OCI-LY7 (cell line): ENCODE data around the gene SLC24A4. TPM values are rescaled to one million over a fixed set of nuclear protein-coding genes. Genes with fewer than 3 reads are reported as not detected.

ENCODE experiments used
- BruUV-seq: library from RNA; stranded (reverse); fragments of 400-500 nt; replicated peaks from 2 replicates; lab custom pipeline; 2021; lab: Mats Ljungman, UMichigan
- CTCF ChIA-PET: fragments of 300-600 bp; sonication (Branson Sonifier 250); formaldehyde crosslinking; loops from one replicate; lab custom pipeline; 2022; ENCODE audit warnings: antibody characterized with exemption; ENCODE audit not compliant: unreplicated experiment; lab: Charles Lee
- POLR2A ChIA-PET: fragments of 300-600 bp; sonication (Branson Sonifier 250); formaldehyde crosslinking; loops from one replicate; lab custom pipeline; 2022; ENCODE audit warnings: antibody characterized with exemption; lab: Charles Lee
- DNase-seq: peaks from one replicate; pipeline ENCODE4 v3.0.0-alpha.2; 2015; ENCODE audit warnings: low spot score
- H2AFZ ChIP-seq: fragments of 200-600 bp; sonication (generic), shearing (Covaris generic); 2 replicates; pipeline ENCODE4 v1.6.1; 2014; ENCODE audit warnings: mild to moderate bottlenecking, antibody characterized with exemption, low read length, moderate library complexity
- H3K27ac ChIP-seq: fragments of 200-600 bp; sonication (generic); 2 replicates; pipeline ENCODE4 v1.5.1; 2014; ENCODE audit warnings: mixed run types, low read depth, mild to moderate bottlenecking, moderate library complexity, low read length, inconsistent platforms; ENCODE audit not compliant: poor library complexity, severe bottlenecking
- H3K36me3 ChIP-seq: fragments of 200-600 bp; sonication (generic); 2 replicates; pipeline ENCODE4 v1.6.1; 2014; ENCODE audit warnings: mild to moderate bottlenecking, antibody characterized with exemption, low read length, moderate library complexity, mixed read lengths; ENCODE audit not compliant: insufficient read depth
- H3K4me1 ChIP-seq: fragments of 200-600 bp; sonication (generic); 2 replicates; pipeline ENCODE4 v1.5.1; 2014; ENCODE audit warnings: mild to moderate bottlenecking, low read length; ENCODE audit not compliant: insufficient read depth, poor library complexity, severe bottlenecking
- H3K4me2 ChIP-seq: fragments of 200-600 bp; sonication (generic); 2 replicates; pipeline ENCODE4 v1.6.1; 2014; ENCODE audit warnings: mild to moderate bottlenecking, low read length
- H3K4me3 ChIP-seq: fragments of 200-600 bp; sonication (generic); 2 replicates; pipeline ENCODE4 v1.5.1; 2014; ENCODE audit warnings: mild to moderate bottlenecking, low read depth, low read length; ENCODE audit not compliant: poor library complexity, severe bottlenecking
- H3K79me2 ChIP-seq: fragments of 200-600 bp; sonication (generic); 2 replicates; pipeline ENCODE4 v1.6.1; 2016; ENCODE audit warnings: low read depth, mild to moderate bottlenecking, low read length, moderate library complexity, mixed read lengths; ENCODE audit not compliant: insufficient read depth
- H3K9me2 ChIP-seq: fragments of 200-600 bp; sonication (generic); 2 replicates; pipeline ENCODE4 v1.6.1; 2016; ENCODE audit warnings: mild to moderate bottlenecking, low read length, mixed read lengths; ENCODE audit not compliant: insufficient read depth
- H3K9me3 ChIP-seq: fragments of 200-600 bp; sonication (generic); 2 replicates; pipeline ENCODE4 v1.6.1; 2014; ENCODE audit warnings: mild to moderate bottlenecking, mixed run types, low read length, mixed read lengths
- H4K20me1 ChIP-seq: fragments of 200-600 bp; sonication (generic); 2 replicates; pipeline ENCODE4 v1.6.1; 2014; ENCODE audit warnings: mild to moderate bottlenecking, antibody characterized with exemption, low read length, moderate library complexity, mixed read lengths; ENCODE audit not compliant: insufficient read depth
- CTCF ChIP-seq: fragments of 200-600 bp; sonication (generic); conservative IDR thresholded peaks from 2 replicates; pipeline ENCODE4 v1.5.1; 2014; ENCODE audit warnings: mild to moderate bottlenecking, antibody characterized with exemption, low read length, moderate library complexity, mixed read lengths
- EZH2phosphoT487 ChIP-seq: fragments of 200-600 bp; sonication (generic); IDR thresholded peaks from 2 replicates; pipeline ENCODE4 v1.6.1; 2018; ENCODE audit warnings: low read depth, borderline replicate concordance, mild to moderate bottlenecking, mixed run types, antibody characterized with exemption, low read length, moderate library complexity, mixed read lengths
- intact Hi-C: fragments of 100-400 bp; cut with micrococcal nuclease; formaldehyde crosslinking; loops from one replicate; pipeline ENCODE4 v1.10.0; 2022; ENCODE audit not compliant: unreplicated experiment
- total RNA-seq, 2 experiments: library from RNA; depleted of rRNA in 1 of 2; stranded (reverse); fragments of >200 nt in 1 of 2; shearing (Covaris generic) in 1 of 2; gene quantifications; 2 replicates each; pipeline ENCODE4 v1.2.3, GENCODE V29; 2014 to 2022

SLC24A4 gene
- total RNA-seq, 2 experiments from 2014 or later: not detected

- TF ChIP-seq EZH2phosphoT487 (no peak), CTCF (no peak)
- Histone ChIP-seq H2AFZ (no peak overlapping the region), H3K9me3 (no peaks in the 10 kb centered on the region), H3K9me2 (no peaks in the 10 kb centered on the region), H3K4me3 (no peak overlapping the region), H3K27ac (no peak overlapping the region), H3K4me1 (no peaks in the 10 kb centered on the region), H3K36me3 (no peaks in the 10 kb centered on the region), H3K4me2 (no peak overlapping the region), H3K79me2 (no peaks in the 10 kb centered on the region), H4K20me1 (no peaks in the 10 kb centered on the region)
- POLR2A ChIA-PET: no interaction called here
- no peak for DNase-seq
- intact Hi-C loops: no loop called here
- no TSS peak for BruUV-seq
- CTCF ChIA-PET: no interaction called here
Measured at GRCh38 chr14:92426237-92426636, 103.3 kb downstream of the SLC24A4 start.

GRCh38 chr14:92427096-92427495 is 104.1 kb downstream of the SLC24A4 start:
- H3K27ac ChIP-seq: no peak overlapping the region
- H3K9me2 ChIP-seq: no peaks in the 10 kb centered on the region
- no peak overlapping the region for H2AFZ ChIP-seq
- no peaks in the 10 kb centered on the region for H3K36me3 ChIP-seq
- ChIA-PET CTCF (no interaction called here), POLR2A (interaction anchor here (0.6 kb wide), 1 partner anchor 1789 kb away, joined by 4 read pairs; no protein-coding TSS in a partner anchor)
- no peaks in the 10 kb centered on the region for H3K9me3 ChIP-seq
- H3K79me2 ChIP-seq: no peaks in the 10 kb centered on the region
- no peaks in the 10 kb centered on the region for H3K4me1 ChIP-seq
- H3K4me3 ChIP-seq: no peak overlapping the region
- no peak for TF ChIP-seq EZH2phosphoT487
- no peak for TF ChIP-seq CTCF
- DNase-seq: no peak
- BruUV-seq: no TSS peak
- H4K20me1 ChIP-seq: no peaks in the 10 kb centered on the region
- intact Hi-C loops: no loop called here
- no peak overlapping the region for H3K4me2 ChIP-seq

GRCh38 chr14:92430686-92431085 is 107.7 kb downstream of the SLC24A4 start:
- TF ChIP-seq EZH2phosphoT487 (no peak), CTCF (no peak)
- CTCF ChIA-PET: no interaction called here
- no peak overlapping the region for H3K4me2 ChIP-seq
- H3K9me3 ChIP-seq: no peaks in the 10 kb centered on the region
- BruUV-seq: no TSS peak
- no peak overlapping the region for H3K4me3 ChIP-seq
- no peaks in the 10 kb centered on the region for H4K20me1 ChIP-seq
- DNase-seq: no peak
- H3K4me1 ChIP-seq: no peaks in the 10 kb centered on the region
- H2AFZ ChIP-seq: no peak overlapping the region
- H3K9me2 ChIP-seq: no peaks in the 10 kb centered on the region
- H3K79me2 ChIP-seq: no peaks in the 10 kb centered on the region
- H3K27ac ChIP-seq: no peak overlapping the region
- POLR2A ChIA-PET: no interaction called here
- H3K36me3 ChIP-seq: no peaks in the 10 kb centered on the region
- intact Hi-C loops: no loop called here
